Measurements from ENCODE around the gene STRADA.

STRADA gene

DNA sequence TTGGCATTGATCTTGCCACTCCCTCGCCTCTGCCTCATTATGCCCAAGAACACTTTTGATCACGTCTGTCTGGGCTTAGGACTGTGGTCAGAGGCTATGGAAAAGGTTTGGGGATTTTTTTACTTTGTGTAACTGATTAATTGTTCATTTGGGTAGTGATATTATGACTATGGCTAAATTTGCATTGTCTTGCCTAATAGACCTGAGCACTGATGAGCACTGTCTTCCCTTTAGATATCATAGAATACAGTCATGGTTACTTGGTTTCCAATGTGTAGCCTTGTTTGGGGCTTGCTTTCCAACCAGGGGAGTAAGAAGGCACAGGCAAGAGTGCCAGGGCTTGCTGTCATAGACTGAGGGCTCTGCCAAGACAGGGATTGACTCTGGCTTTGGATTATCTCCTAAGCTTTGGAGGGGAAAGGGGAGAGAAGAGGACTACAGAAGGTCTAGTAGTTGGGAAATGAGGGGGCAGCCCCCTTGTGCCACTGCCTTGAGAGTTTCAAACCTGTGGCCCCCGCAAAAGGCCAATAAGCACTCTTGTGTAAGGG, 55.4 kb downstream of the STRADA start:
- DNase-seq (ENCODE audit: low read depth), result no peak
- TF ChIP-seq, protein P1, sequence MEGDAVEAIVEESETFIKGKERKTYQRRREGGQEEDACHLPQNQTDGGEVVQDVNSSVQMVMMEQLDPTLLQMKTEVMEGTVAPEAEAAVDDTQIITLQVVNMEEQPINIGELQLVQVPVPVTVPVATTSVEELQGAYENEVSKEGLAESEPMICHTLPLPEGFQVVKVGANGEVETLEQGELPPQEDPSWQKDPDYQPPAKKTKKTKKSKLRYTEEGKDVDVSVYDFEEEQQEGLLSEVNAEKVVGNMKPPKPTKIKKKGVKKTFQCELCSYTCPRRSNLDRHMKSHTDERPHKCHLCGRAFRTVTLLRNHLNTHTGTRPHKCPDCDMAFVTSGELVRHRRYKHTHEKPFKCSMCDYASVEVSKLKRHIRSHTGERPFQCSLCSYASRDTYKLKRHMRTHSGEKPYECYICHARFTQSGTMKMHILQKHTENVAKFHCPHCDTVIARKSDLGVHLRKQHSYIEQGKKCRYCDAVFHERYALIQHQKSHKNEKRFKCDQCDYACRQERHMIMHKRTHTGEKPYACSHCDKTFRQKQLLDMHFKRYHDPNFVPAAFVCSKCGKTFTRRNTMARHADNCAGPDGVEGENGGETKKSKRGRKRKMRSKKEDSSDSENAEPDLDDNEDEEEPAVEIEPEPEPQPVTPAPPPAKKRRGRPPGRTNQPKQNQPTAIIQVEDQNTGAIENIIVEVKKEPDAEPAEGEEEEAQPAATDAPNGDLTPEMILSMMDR (IDR thresholded peaks at IDR 0.05; ENCODE audit: control insufficient read depth, insufficient read depth, low read depth, low read length, missing control alignments), result no peak
- H3K4me3 ChIP-seq (ENCODE audit: control insufficient read depth, low read depth, low read length), result no peak overlapping the region

DNA sequence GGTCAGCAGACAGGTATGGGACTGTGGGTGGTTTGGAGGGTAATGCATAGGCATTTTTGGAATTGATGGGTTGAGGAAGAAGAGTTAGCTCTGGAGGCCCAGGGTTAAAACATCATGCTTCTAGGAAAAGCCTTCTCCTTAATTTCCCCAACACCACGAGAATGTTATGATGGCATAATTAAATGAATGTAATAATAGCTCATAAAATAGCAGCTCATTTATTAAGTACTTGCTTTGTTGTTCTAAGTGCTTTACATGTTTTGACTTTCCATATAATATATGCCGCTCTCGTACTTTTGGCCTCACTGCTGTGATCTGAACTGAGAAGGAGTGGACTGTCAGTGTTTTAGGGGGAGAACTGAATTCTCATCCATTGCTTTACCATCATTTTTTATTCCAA, 56.0 kb downstream of the STRADA start:
- H3K4me3 ChIP-seq (ENCODE audit: control insufficient read depth, low read depth, low read length), result no peak overlapping the region
- DNase-seq (ENCODE audit: low read depth), result no peak
- TF ChIP-seq, protein P1 (IDR thresholded peaks at IDR 0.05; ENCODE audit: control insufficient read depth, insufficient read depth, low read depth, low read length, missing control alignments), result no peak

DNA sequence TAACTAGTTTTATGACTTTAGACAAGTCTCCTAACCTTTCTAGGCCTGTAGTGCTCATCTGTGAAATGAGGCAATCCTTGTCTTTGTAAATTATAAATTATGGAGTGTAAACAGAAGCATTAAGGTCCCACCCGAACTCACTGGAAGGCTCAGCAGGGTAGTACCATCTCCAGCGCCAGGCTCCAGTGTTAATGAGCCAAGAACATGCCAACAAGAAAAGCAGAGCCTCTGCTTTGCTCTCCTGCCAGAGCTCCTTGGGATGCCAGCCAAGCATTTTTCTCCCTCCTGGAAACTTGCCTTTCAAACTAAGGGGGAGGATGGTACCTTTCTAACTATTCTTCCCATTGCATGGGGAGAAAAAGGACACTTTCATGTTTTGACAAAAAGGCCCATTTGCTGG, 56.6 kb downstream of the STRADA start:
- TF ChIP-seq, protein P1 (IDR thresholded peaks at IDR 0.05; ENCODE audit: control insufficient read depth, insufficient read depth, low read depth, low read length, missing control alignments), result no peak
- H3K4me3 ChIP-seq (ENCODE audit: control insufficient read depth, low read depth, low read length), result no peak overlapping the region
- no peak for DNase-seq (ENCODE audit: low read depth)

DNA sequence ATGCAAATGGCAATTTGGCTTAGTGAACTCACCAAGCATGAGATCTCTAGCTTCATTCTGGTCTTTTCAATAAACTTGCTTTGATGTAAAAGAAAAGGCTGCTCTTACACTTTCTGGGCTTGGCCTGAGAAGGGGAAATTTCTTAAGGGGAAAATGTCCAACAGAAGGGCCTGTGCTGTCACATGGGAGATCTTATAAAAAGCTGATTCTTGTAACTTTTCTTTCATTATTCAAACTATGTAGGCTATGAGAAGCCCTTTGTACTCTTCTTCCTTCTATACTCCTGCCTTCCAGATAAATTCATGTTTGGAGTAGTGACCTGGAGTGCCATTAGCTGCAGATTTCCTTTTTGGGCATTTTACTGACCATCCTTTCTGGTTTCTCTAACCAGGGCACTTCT, 58.6 kb downstream of the STRADA start:
- TF ChIP-seq, protein P1 (IDR thresholded peaks at IDR 0.05; ENCODE audit: control insufficient read depth, insufficient read depth, low read depth, low read length, missing control alignments), result no peak
- H3K4me3 ChIP-seq (ENCODE audit: control insufficient read depth, low read depth, low read length), result no peak overlapping the region
- DNase-seq (ENCODE audit: low read depth), result no peak

DNA sequence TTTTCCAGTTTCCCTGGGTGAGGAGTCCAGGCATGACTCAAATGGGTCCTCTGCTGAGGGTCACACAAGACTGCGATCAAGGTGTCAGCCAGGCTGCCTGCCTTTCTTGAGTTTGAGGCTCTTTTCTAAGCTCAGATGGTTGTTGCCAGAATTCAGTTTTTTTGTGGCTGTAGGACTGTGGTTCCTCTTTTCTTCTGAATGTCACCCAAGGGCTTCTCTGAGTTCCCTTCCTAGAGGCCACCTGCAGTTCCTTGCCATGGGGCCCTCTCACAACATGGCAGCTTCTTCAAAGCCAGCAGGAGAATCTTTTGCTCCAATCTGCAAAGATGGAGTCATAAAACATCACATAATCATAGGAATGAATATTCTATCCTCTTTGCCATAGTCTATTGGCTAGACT, 59.2 kb downstream of the STRADA start:
- H3K4me3 ChIP-seq (ENCODE audit: control insufficient read depth, low read depth, low read length), result no peak overlapping the region
- TF ChIP-seq, protein P1 (IDR thresholded peaks at IDR 0.05; ENCODE audit: control insufficient read depth, insufficient read depth, low read depth, low read length, missing control alignments), result no peak
- DNase-seq (ENCODE audit: low read depth), result no peak

DNA sequence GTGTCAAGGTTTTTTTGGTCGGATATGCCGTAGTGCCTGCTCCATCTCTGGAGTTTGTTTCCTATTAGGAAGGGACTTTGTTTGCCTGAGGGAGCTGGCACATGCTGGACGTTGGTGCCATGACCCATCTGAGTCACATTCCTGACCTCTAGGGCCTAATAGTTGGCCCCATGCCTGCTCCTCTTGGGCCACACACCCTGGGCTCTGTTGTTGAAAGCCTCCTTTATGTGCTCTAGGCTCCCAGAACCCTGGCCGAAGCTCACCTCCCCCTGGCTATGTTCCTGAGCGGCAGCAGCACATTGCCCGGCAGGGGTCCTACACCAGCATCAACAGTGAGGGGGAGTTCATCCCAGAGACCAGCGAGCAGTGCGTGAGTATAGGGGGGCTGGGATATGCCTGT, 60.1 kb downstream of the STRADA start:
- no peak overlapping the region for H3K4me3 ChIP-seq (ENCODE audit: control insufficient read depth, low read depth, low read length)
- DNase-seq (ENCODE audit: low read depth), result no peak

More for the DNA sequence above, 60.1 kb downstream of the STRADA start:
- TF ChIP-seq, protein P1 (IDR thresholded peaks at IDR 0.05; ENCODE audit: control insufficient read depth, insufficient read depth, low read depth, low read length, missing control alignments), result no peak
